B cell (primary cell): ENCODE data around the gene CELF2.

Experiments
- CTCF ChIP-seq: fragments of 200-600 bp; IDR thresholded peaks from one replicate; pipeline ENCODE4 v1.8.0; 2022; ENCODE audit warnings: antibody characterized with exemption, mild to moderate bottlenecking
- EZH2 ChIP-seq: IDR thresholded peaks from 2 replicates; pipeline ENCODE4 v1.6.1; 2012; ENCODE audit warnings: borderline replicate concordance, low read depth, mild to moderate bottlenecking, moderate library complexity, low read length; ENCODE audit not compliant: insufficient read depth, poor library complexity, severe bottlenecking

- TF ChIP-seq CTCF (no peak), EZH2 (no peak)
These were observed 315.2 kb downstream of the CELF2 start for GRCh38 chr10:11332846-11333245.
